T-helper 2 cell treated with Interferon-gamma antibody and Interleukin-4, amounts not matched to agents 100 ng/mL and 5 ng/mL, for 36 hours (primary cell): ENCODE data around the gene PDE8B. TPM values are rescaled to one million over a fixed set of nuclear protein-coding genes. Genes with fewer than 3 reads are reported as not detected.
"Not testable (repeated sequence)": the region's sequence is repeated elsewhere in the genome, so short reads cannot be mapped to it uniquely, and the experiment has no call there.

ENCODE experiments used
- intact Hi-C: fragments of 100-400 bp; cut with micrococcal nuclease; formaldehyde crosslinking; loops from one replicate; pipeline ENCODE4 v1.15.1; 2023
- total RNA-seq: library from RNA; stranded (reverse); gene quantifications from 2 replicates; pipeline ENCODE4 v1.2.3, GENCODE V29; 2022

The PDE8B gene
- total RNA-seq, 1 donor from 2014 or later, result 0.20 TPM

DNA sequence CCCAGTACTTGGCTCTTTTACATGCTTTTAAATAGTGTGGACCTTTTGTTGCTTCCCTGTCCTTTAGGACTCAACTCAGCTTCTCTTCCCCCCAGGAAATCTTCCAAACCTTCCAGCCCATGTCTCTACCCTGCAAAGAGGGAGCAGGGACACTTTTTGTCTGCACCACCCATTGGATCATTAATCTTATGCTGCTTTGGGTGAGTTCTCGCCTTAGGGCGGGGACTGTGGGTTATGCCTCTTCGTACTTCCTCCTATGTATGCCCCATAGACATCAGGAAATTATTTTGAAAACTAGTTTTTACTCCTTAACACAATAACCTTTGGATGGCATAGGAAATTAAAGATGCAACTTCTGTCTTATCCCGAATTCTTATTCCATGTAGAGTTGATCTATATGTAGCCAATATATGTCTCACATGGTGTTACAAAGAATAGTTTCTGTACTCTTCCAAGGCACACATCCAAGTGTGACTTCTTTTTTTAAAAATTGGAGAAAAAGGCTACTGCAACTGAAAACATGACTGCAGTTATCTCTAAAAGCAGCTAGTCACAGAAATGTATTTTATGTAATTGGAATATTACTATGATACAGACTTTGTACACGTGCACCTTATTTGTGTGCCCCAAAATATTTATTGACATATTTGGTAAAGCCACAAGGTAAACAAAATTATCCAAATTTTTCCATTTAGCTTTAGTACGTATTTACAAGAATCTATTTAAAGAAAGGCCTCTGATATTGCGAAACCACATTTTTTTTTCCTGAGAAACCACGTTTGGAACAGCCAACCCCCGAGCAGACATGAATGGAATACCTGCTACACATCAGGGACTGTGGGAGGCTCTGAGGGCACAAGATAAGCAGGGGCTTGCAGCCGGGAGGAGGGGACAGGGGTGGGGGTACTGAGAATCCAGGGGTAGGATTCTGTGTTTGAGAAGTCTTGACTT is 148.1 kb downstream of the PDE8B start:
- intact Hi-C loops, result no loop called here

DNA sequence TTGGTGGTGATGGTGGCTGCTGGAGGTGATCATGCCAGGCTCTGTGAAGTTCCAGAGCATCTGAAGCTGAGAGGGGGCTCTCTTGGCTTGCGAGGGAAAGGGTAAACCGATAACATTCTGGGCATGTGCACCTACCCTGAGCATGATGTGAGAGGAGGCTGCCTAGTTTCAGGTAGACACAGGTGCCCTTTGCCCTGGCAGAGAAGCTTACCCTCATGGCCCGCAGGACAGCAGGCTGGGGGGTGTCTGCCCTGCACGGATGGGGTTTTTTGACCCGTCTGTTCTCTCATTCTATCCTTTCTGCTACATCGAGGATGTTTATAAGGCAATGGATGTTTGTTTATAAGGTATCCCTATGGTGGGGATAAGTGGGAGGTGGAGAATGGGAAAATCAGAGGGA is 148.8 kb downstream of the PDE8B start:
- intact Hi-C loops, result no loop called here

DNA sequence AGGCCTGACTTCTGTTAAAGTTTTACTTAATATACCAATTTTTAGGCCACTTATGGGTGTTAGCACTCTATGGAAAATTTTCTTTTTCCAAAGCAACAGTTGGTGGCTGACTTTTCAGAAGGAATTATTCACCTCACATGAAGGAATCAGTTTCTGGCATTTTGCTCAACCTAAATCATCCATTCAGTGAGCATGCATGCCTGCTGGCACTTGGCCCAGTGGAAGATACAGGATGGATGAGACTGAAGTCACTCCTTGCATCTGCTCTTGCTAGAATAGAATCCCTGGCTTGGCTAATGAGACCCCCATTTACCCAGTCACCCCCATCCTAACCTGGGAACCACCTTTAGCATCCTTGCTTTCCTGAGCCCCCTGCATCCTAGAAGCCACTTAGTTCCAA is 149.9 kb downstream of the PDE8B start:
- intact Hi-C loops, result loop anchor here (5.0 kb wide), 1 partner anchor 33 kb away; no protein-coding TSS in a partner anchor

DNA sequence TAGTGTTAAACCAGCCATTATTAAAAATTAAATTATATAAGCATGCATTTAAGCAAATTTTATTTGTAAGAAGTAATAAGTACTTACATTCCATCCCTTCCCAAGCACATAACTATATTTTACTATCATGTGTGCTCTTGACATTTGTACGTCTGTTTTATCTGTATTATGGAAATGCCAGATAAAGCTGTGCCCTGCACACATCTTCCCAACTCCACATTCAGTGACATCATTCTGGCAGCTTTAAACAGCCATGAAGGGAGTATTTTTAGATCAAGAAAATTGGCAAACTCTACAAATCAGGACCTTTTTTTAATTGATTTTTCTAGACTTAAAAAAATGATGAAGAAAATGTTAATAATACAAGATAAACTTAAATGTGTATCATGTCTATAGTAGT is 150.5 kb downstream of the PDE8B start:
- intact Hi-C loops, result loop anchor here (5.0 kb wide), 1 partner anchor 34 kb away; no protein-coding TSS in a partner anchor

DNA sequence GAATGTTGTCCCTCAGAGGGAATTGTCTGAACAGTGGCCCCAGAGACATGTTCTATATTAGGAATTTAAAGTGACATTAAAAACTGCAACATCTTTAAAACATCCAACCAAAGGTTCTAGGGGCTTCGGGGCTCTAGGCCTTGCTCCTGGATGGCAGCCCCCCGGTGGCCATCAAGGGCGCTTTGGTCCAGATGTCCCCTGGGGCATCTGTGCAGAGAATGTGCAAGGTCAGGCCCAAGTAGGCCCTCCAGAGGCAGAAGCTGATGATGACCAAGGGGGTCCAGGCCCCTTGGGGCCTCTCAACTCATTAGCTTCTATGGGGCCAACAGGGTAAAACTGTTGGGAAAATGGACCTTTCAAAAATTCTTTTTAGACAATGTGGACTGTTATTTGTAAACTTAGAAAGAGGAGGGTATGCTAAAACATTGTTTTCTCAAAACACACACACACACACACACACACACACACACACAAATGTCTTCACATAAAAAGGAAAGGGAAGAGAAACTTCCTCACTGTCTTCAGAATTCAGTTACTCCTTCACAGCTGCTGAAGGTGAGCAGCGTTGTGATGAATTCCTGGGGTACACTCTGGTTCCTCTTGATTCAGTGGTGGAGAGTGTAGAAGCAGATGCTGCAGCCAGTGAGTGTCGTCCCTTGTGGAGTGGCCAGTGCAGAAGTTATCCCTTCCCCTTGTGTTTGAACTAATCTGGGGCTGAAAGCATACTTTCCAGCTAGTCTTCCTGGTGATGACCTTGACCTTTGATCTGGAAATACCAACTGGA is 156.4 kb downstream of the PDE8B start:
- intact Hi-C loops, result no loop called here

DNA sequence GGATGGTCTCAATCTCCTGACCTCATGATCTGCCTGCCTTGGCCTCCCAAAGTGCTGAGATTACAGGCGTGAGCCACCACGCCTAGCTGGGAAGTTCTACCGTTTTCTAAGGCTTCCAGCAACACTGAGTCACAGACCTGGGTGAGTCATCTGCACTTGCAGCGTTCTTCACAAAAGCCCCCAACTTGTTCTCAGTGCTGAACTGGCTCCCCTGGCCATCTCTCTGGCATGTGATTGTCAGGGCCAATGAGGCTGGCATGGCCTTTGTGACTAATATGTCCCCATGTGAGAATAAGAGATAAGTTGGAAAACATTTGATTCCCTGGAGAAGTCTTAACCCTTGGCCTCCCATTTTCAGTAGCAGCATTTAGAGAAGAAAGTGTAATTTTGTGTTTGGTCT is 157.3 kb downstream of the PDE8B start:
- intact Hi-C loops, result no loop called here

DNA sequence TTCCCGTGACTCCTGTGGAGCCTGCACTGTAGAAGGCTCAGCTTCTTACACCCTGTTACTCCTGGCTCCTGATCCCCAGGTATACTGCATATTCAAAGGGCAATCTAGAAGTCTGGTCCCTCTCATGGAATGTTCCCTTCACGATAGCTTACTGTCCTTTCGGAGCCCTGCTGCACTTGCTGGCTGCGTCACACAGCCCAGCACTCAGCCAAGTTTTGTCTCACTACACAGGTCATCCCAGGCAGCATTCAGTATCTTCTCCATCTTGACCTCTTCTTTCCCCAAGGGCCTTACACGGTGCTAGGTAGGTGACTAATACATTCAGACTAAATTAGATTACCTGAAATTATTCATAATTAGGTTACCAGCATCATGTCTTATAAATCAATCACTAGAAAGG is 157.9 kb downstream of the PDE8B start:
- intact Hi-C loops, result no loop called here

DNA sequence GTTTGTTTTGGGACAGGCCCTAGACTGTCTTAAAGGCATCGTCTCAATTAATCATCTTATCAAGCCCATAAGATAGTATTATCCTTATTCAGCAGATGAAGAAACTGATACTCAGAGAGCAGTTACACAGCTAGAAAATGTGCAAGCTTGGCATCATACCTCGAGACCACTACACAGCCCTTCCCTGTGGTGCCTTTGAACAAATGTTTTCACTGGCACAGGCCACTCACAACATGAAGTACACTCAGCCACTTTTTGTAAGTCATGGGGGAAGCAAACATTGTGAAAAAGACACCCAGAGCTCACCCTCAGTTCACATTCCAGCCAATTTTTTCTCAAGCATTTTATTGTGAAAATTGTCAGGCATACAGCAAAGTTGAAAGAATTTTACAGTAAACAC is 159.1 kb downstream of the PDE8B start:
- intact Hi-C loops, result no loop called here

DNA sequence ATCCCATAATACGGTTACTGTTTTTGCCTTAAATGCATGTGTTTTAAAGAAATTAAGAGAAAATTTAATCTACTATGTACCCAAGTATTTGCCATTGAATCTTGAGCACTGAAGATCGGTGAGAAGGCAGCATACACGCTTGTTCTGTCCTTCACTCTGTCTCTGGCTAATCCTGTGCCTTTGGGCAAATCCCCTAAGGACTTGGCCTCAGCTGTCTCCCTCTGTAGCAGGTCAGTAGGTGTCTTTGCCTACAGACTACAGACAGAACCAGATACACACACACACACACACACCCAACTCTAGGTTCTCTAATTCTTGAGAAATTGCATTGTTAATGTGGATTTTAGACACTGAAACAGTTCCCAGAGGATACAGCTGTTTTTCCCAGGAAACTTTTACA is 164.2 kb downstream of the PDE8B start:
- intact Hi-C loops, result no loop called here

DNA sequence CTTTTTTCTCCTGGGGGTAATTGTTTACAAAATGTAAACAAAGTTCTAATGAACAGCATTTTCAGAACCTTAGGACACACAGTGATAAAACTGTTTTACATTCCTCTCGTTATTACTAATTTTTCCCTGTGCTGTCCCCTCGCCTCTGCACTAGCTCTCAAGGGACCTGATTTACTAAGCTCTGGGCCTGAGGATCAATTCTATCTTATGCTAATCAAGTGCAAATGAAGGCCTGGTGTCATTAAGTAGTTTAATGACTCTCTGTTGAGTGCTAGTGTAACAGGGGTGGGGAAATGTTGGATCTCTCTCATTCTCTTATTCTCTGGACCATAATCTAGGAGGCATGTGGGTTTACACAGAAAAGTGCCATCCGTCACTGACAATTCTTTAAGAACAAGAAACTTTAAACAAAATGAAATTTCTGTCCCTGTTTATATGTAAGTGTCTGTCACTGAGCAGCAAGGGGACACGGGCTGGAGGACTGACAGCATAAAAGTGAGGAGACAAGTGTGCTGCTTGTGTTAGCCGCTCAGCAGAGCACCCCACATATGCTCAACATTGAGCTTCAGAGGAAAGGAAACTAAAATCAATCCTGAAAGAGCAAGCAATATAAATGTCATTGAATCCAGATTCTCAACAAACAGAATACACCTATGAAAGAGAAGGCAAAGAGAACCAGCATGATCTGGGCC is 166.3 kb downstream of the PDE8B start:
- intact Hi-C loops, result no loop called here

DNA sequence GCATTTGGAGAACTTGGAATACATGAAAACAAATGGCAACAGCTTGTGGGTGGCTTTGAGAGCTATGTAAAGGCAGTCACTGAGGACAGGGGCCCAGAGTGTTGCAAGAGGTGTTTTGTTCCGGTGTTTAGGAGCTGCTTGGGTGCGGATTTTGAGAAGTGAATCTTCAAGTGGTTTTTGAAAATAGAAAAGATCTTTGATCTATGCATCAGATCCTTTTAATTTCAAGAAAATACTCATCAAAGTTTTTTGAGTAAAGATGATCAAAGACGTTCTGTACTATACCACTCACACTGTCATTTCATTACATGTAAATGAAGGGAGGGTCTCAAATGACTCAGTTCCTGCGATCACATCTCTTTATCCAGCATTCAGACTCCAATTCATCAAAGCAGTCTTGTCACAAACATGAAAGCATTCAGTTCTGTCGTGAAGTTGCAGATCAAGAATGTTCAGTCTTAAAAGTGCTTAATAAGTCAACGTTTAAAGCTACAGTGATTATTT is 169.1 kb downstream of the PDE8B start:
- intact Hi-C loops, result loop anchor here (1.0 kb wide), 1 partner anchor 113 kb away; the partner anchor contains the start of gene WDR41

DNA sequence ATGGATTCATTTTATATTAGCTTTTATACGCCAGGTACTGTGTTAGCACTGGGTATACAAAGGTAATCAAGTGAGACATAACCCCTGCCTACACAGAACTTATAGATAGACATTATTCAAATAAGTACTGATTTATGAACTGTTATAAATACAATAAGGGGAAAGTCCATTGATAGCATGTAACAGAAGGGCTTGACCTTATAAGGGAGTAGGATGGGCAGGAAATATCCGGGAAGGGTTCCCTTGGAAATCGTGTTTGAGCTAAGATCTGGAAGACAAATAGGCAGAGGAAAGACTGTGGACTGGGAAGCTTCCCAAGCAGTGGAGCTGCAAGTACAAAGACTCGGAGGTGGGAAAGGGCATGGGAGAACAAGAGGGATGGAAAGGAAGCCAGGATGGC is 170.2 kb downstream of the PDE8B start:
- intact Hi-C loops, result no loop called here

DNA sequence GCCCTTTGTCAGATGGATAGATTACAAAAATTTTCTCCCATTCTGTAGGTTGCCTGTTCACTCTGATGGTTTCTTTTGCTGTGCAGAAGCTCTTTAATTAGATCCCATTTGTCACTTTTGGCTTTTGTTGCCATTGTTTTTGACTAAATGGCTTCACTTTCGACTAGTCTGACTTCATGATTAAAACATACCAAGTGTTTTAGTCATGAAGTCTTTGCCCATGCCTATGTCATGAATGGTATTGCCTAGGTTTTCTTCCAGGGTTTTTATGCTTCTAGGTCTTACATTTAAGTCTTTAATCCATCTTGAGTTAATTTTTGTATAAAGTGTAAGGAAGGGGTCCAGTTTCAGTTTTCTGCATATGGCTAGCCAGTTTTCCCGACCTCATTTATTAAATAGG is 172.9 kb downstream of the PDE8B start:
- intact Hi-C loops, result not testable (repeated sequence)

DNA sequence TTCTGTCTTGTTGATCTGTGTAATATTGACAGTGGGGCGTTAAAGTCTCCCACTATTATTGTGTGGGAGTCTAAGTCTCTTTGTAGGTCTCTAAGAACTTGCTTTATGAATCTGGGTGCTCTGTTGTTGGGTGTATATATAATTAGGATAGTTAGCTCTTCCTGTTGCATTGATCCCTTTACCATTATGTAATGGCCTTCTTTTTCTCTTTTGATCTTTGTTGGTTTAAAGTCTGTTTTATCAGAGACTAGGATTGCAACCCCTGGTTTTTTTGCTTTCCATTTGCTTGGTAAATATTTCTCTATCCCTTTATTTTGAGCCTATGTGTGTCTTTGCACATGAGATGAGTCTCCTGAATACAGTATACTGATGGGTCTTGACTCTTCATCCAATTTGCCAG is 175.9 kb downstream of the PDE8B start:
- intact Hi-C loops, result not testable (repeated sequence)

DNA sequence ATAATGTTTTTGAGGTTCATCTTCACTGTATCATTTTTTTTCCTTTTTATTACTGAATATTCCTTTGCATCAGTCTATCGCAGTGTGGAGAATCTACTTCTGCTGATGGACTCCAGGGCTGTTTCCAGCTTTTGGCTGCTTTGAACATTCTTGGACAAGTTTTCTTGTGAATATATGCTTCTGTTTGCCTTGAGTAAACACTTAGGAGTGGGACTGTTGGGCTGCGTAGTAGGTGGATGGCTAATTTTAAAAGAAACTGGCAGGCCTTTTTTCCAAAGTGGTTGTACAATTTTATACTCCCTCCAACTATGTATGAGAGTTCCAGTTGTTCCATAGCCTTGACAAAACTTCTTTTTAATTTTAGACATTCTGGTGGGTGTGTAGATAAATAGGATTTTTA is 179.3 kb downstream of the PDE8B start:
- intact Hi-C loops, result no loop called here

DNA sequence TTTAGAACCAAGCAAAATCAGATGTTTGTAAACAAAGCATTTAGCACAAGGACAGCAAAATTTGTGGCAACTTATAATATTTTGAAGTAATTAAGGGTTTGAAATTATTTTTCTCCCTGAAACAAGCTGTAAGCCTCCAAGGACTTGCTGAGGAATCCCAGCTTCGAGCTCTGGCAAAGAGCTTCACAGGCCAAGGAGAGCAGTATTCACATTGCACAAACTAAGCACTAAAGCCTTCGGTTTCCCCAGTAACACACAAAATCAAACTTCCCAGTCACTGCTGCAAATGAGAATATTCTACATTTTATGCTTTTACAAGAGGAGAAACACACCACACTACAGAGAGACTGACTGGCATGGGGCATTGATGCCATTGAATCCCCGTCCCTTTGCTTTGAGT is 179.7 kb downstream of the PDE8B start:
- intact Hi-C loops, result no loop called here

DNA sequence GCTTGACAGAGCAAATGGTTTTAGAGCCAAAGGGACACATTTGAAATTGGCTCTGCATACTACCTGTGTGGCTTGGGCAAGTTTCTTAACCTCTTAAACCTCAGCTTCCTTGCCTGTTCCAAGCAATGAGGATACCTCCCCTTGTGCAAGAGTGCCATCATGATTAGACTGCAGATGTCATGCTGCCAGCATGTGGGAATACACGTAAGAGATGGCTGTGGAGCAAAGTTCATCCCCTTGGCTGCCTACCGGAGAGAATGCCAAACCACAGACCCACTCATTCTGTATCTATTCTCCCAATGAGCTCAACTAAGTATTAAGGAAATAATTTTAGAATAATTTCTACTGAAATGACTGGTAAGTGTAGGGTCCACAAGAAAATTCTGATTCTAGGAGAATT is 180.3 kb downstream of the PDE8B start:
- intact Hi-C loops, result no loop called here

DNA sequence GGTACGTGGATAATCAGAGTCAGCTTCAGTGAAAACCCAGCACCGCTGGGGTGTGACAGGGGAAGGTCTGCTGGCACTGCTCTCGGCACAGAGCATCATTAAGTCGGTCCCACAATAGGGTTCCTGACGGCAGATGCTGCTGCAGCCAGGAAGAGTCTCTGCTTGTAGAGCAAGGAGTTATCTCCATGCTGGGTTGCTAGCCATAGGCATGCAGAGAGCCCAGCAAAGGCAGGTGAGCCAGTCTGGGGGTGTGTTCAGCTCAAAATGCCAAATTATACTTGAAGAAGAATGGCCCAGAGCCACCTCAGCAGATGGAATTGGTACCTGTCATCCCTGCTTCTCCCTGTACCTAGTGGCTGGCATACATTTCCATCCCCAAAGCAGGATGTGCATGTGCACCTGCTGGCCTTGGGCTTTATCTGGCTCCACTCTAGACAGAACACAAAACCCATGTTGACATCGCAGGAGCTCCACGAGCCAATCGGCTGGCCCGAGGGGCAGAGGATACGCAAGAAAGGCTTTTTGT is 180.8 kb downstream of the PDE8B start:
- intact Hi-C loops, result no loop called here

DNA sequence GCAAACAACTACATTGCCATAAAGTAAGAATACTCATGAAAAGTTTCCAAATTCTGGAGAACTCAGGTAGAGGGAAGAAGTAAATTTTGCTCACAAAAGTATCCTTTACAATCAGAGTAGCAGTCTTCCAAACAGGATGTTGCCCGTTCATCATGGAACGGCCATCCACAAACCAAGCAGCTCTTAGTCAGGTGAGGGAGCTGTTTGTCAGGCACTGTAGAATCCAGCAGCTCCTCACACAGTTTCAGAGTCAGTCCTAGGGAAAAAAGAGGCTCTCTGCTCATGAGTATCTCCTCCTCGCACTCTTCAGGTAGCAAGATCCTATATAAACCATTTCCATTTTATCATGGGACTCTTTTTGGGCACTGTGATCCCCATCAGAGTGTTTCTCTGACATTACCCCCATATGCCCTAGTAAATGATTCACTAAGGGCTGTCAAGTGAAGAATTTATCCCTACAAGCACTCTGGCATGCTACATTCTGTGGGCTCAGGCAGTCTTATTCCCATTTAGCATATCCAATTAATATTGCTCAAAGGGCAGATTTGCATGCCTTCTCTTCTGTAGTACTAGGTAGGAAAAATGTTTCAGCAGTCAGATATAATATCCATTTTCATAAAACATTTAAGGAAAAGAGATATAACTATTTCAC is 183.7 kb downstream of the PDE8B start:
- intact Hi-C loops, result no loop called here

DNA sequence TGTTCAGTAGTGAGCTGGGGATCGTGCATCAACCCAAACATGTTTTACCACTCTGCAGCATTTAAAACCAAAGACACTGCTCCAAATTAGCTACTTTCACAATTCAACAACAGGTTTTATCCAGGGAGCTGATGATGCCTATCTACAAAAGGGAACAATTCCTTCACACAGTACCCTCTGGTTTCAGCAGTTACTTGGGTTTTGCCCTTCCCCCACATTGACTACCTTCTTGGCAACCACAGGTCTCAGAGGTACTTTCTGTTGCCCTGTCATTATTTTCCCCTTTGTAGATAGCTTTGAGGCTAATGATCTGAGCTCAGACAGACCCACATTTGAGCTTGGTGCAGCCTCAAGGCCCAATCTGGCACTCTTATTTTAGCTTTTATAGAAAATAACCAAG is 185.5 kb downstream of the PDE8B start:
- intact Hi-C loops, result no loop called here
